RWPE1 (cell line): ENCODE data around the gene MBTPS1.

ENCODE experiments used
- CTCF ChIA-PET: fragments of 350-600 bp; sonication (Branson Sonifier 250); formaldehyde crosslinking; extraction: SDS; loops from one replicate; lab custom pipeline; 2021; lab: Yijun Ruan, JAX
- POLR2A ChIA-PET: fragments of 400-600 bp; formaldehyde crosslinking; extraction: SDS; loops from one replicate; lab custom pipeline; 2020; ENCODE audit warnings: antibody characterized with exemption; ENCODE audit not compliant: low non-redundant PET; lab: Yijun Ruan, JAX
- DNase-seq: peaks from one replicate; pipeline ENCODE4 v3.0.0; 2012; ENCODE audit warnings: low spot score
- H3K27ac ChIP-seq: fragments of 450-650 bp; 2 replicates; pipeline ENCODE4 v1.5.1; 2017
- TF ChIP-seq, protein P1 (sequence below): fragments of 450-650 bp; conservative IDR thresholded peaks from 2 replicates; pipeline ENCODE4 v1.5.1; 2017; ENCODE audit warnings: low read depth, mild to moderate bottlenecking

MBTPS1 gene

DNA sequence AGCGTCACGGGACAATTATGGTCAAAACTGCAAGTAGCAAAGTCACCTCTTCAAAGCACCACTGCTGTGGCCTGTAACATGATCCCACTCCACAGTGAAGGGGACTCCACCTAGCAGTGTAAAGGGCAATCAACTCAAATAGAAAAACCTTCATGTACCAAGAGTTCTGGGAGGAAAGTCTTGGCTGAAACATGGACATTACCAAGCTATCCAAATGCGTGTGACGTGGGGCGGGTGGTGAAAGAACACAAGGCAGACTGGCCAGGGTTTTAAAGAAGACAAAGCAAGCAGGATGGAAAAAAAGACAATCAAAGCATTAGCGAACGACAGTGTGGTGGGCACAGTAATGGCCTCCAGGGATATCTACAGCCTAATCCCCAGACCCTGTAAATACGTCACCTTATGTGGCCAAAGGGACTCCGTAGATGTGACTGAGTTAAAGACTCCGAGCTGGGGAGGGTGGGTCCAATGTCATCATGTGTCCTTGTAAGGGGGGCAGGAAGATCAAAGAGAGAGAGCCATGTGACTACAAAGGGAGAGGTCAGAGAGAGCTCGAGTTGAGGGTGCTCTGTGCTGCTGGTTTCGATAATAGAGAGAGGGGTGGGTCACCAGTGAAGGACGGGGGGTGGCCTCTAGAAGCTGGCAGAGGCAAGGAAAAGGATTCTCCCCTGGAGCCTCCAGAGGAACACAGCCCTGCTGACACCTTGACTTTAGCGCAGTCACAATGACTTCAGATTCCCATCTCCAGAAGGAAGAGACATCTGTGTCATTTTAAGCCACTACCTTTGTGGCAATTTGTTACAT is 22.3 kb upstream of the MBTPS1 start:
- ChIA-PET POLR2A (no interaction called here), CTCF (interaction anchor here (0.6 kb wide), 1 partner anchor 12 kb away, joined by 5 read pairs; no protein-coding TSS in a partner anchor)
- no peak overlapping the region for H3K27ac ChIP-seq
- TF ChIP-seq, protein P1, sequence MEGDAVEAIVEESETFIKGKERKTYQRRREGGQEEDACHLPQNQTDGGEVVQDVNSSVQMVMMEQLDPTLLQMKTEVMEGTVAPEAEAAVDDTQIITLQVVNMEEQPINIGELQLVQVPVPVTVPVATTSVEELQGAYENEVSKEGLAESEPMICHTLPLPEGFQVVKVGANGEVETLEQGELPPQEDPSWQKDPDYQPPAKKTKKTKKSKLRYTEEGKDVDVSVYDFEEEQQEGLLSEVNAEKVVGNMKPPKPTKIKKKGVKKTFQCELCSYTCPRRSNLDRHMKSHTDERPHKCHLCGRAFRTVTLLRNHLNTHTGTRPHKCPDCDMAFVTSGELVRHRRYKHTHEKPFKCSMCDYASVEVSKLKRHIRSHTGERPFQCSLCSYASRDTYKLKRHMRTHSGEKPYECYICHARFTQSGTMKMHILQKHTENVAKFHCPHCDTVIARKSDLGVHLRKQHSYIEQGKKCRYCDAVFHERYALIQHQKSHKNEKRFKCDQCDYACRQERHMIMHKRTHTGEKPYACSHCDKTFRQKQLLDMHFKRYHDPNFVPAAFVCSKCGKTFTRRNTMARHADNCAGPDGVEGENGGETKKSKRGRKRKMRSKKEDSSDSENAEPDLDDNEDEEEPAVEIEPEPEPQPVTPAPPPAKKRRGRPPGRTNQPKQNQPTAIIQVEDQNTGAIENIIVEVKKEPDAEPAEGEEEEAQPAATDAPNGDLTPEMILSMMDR, result no peak
- no peak for DNase-seq

DNA sequence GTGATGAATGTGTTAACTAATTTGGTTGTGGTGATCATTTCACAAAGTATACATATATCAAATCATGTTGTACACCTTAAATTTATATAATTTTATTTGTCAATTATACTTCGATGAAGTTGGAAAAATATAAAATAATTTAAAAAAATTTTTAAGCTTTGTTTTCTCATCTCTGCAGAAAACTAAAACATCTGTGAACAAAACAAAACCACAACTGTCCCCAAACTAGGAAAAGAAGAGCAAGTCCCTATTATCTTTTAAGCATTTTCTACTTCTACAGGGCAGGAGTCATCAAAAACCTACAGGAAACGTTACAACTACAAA is 21.7 kb upstream of the MBTPS1 start:
- H3K27ac ChIP-seq, result no peak overlapping the region
- POLR2A ChIA-PET, result no interaction called here
- CTCF ChIA-PET, result no interaction called here
- TF ChIP-seq, protein P1, result no peak
- DNase-seq, result no peak

DNA sequence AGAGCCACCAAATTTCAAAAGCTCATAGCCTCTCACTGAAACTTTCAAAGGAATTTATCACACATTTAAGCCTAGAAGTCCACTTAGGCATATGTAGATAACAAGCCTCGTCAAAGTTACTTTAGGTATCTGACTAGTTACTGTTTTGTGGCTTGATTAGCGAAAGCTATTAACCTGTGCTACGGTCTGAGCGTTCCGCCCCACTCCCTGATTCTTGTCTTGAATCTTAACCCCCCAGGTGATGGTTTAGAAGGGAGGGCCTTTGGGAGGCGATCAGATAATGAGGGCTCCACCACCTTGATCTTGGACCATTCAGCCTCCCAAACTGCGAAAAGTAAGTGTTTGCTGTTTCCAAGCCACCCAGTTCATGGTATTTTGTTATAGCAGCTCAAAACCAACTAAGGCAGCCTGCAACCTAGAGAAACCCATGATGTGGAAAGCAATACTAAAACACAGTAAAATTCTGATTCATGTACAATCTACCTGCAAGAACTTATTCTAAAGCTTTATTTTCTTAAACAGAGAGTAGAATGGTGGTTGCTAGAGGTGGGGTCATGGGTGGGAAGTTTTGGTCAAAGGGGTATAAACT is 21.1 kb upstream of the MBTPS1 start:
- no peak for DNase-seq
- no peak overlapping the region for H3K27ac ChIP-seq
- TF ChIP-seq, protein P1, result no peak
- ChIA-PET CTCF (no interaction called here), POLR2A (interaction anchor here (1.1 kb wide), 1 partner anchor 86 kb away, joined by 4 read pairs; no protein-coding TSS in a partner anchor)

DNA sequence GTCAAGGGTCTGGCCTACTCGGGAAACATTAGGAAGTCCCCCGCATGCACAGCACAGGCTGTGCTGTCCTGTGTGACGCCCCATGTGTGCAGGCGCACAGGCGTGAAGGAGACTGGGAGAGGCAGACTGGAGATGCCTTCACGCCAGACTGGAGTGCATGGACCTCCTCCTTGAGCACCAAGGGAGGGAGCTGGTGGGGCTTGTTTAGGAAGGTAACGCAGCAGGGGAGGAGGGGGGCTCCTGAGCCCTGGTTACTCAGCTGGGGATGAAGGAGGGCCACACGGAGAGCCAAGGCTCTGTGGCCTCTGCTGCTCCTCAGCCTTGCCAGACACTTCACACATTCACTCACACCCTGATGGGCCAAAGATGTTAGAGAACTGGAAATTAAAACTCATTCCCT is 20.5 kb upstream of the MBTPS1 start:
- POLR2A ChIA-PET, result interaction anchor here (1.1 kb wide), 1 partner anchor 86 kb away, joined by 4 read pairs; no protein-coding TSS in a partner anchor
- TF ChIP-seq, protein P1, result no peak
- H3K27ac ChIP-seq, result no peak overlapping the region
- CTCF ChIA-PET, result no interaction called here
- DNase-seq, result no peak

DNA sequence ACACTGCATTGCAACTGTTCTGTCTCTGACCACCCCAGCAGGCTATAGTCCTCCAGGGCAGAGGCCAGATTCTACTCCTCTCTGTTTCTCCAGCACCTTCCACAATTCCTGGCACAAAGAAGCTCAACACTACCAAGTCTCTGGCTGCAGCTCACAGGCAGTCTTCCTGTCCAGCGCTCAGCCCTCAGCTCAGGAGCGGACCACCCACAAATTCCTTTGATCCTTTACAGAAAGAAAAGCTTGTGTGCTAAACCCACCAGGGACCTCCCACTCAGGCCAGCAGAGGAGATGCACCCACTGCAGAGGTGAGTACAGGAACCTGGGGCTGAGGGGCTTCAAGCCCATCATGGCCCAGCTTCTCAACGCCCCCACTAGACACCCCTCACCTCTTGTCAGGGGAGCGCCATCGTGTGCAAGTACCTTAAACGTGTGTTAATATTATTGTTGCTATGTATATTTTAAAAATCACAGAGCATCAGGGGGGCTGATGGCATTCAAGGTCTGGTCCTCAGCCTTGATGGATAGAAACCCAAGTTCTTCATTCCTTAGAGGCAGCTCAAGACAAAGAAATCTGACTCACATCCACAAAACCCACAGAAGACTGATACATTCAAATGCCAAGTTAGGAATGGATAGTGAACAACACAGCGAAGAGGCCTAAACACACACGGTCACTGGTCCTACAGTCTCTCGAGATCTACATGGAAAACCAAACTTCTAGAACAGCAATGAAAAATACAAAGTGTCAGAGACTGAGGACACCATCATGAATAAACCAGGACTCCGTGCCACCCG is 19.8 kb upstream of the MBTPS1 start:
- ChIA-PET CTCF (interaction anchor here (0.6 to 0.9 kb wide), 2 partner anchors 24 to 64 kb away, joined by 3 to 5 read pairs; no protein-coding TSS in a partner anchor), POLR2A (interaction anchor here (1.1 kb wide), 1 partner anchor 87 kb away, joined by 4 read pairs; no protein-coding TSS in a partner anchor)
- no peak for DNase-seq
- no peak overlapping the region for H3K27ac ChIP-seq
- TF ChIP-seq, protein P1, result no peak

DNA sequence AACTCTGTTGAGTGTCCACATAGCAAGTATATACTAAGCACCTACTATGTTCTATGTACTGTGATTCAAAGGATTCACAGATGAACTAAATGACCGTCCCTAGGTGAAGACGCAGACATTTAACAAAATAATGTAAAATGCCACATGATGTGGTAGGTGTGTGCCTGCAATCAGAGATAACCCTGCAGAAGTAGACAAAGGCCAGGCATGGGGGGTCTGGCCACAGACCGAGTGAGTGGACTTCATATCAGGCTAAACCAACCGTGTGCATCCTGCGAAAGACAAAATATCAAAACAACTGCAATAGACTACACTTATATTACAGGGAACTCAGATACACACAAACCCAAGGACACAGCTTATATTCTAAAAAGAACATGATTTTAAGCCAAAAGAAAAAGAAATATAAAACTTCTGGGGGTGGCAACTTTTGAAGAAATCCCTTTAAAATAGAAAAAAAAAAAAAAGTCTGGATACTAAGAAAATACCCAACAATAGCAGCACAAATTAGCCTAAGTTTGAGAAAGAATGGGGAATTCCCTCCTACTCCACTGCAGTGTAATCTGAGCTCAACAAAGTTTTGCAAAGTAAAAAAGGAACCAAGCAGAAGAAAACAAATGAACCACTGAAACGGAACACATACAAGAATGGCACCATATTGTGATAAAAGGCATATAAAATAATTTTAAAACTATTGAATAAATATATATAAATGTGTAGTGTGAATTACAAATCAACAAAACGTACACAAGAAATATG is 16.0 kb upstream of the MBTPS1 start:
- no peak for DNase-seq
- H3K27ac ChIP-seq, result no peak overlapping the region
- POLR2A ChIA-PET, result no interaction called here
- TF ChIP-seq, protein P1, result no peak
- CTCF ChIA-PET, result interaction anchor here (0.7 kb wide), 1 partner anchor 43 kb away, joined by 4 read pairs; no protein-coding TSS in a partner anchor
